Measurements from ENCODE around the gene PRCP. TPM values are rescaled to one million over a fixed set of nuclear protein-coding genes. Genes with fewer than 3 reads are reported as not detected.

The PRCP gene
- total RNA-seq, 1 donor from 2014 or later, result 62.0 TPM

GRCh38 chr11:82890936-82891335, 9.3 kb downstream of the PRCP start:
- no peaks in the 10 kb centered on the region for H3K27me3 Mint-ChIP-seq (ENCODE audit: low read depth, unreplicated experiment)

GRCh38 chr11:82890002-82890341, 10.3 kb downstream of the PRCP start:
- Histone ChIP-seq H3K4me1 (ENCODE audit: insufficient read depth, low read length) (no peaks in the 10 kb centered on the region), H3K79me2 (ENCODE audit: insufficient read depth, low read length) (no peaks in the 10 kb centered on the region), H3K36me3 (ENCODE audit: insufficient read depth, low read length) (no peaks in the 10 kb centered on the region), H3K9ac (ENCODE audit: low read length) (no peak overlapping the region), H2AFZ (ENCODE audit: low read depth, low read length) (no peak overlapping the region), H3K4me3 (ENCODE audit: insufficient read depth, low read depth, low read length) (no peak overlapping the region), H3K27ac (ENCODE audit: low read depth, low read length) (no peak overlapping the region), H3K4me2 (ENCODE audit: low read length) (no peak overlapping the region), H3K27me3 (ENCODE audit: insufficient read depth, low read length) (no peaks in the 10 kb centered on the region), H3K9me3 (ENCODE audit: insufficient read depth, low read depth, low read length) (no peaks in the 10 kb centered on the region), H4K20me1 (ENCODE audit: insufficient read depth, low read length) (peaks cover 21% of the 10 kb centered on the region)
- no peaks in the 10 kb centered on the region for H3K4me1 Mint-ChIP-seq (ENCODE audit: low read depth, unreplicated experiment)
- FAIRE-seq (no peak), DNase-seq (ENCODE audit: low read depth) (no peak)
- no peak overlapping the region for H3K27ac Mint-ChIP-seq (ENCODE audit: unreplicated experiment)
- no peaks in the 10 kb centered on the region for H3K36me3 Mint-ChIP-seq (ENCODE audit: low read depth, unreplicated experiment)
- H3K27me3 Mint-ChIP-seq (ENCODE audit: low read depth, unreplicated experiment), result no peaks in the 10 kb centered on the region
- TF ChIP-seq, protein P1, sequence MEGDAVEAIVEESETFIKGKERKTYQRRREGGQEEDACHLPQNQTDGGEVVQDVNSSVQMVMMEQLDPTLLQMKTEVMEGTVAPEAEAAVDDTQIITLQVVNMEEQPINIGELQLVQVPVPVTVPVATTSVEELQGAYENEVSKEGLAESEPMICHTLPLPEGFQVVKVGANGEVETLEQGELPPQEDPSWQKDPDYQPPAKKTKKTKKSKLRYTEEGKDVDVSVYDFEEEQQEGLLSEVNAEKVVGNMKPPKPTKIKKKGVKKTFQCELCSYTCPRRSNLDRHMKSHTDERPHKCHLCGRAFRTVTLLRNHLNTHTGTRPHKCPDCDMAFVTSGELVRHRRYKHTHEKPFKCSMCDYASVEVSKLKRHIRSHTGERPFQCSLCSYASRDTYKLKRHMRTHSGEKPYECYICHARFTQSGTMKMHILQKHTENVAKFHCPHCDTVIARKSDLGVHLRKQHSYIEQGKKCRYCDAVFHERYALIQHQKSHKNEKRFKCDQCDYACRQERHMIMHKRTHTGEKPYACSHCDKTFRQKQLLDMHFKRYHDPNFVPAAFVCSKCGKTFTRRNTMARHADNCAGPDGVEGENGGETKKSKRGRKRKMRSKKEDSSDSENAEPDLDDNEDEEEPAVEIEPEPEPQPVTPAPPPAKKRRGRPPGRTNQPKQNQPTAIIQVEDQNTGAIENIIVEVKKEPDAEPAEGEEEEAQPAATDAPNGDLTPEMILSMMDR (IDR thresholded peaks at IDR 0.05; ENCODE audit: insufficient read depth, low read depth, low read length), result no peak
- no peak for TF ChIP-seq EZH2 (IDR thresholded peaks at IDR 0.05; ENCODE audit: insufficient read depth, low read length)
- H3K9me3 Mint-ChIP-seq (ENCODE audit: unreplicated experiment), result no peaks in the 10 kb centered on the region
- no peak overlapping the region for H3K4me3 Mint-ChIP-seq (ENCODE audit: unreplicated experiment)

More at GRCh38 chr11:82890936-82891335, 9.3 kb downstream of the PRCP start:
- DNase-seq (ENCODE audit: low read depth) (no peak), FAIRE-seq (no peak)
- Mint-ChIP-seq H3K27ac (ENCODE audit: unreplicated experiment) (no peak overlapping the region), H3K36me3 (ENCODE audit: low read depth, unreplicated experiment) (no peaks in the 10 kb centered on the region), H3K4me1 (ENCODE audit: low read depth, unreplicated experiment) (no peaks in the 10 kb centered on the region), H3K4me3 (ENCODE audit: unreplicated experiment) (no peak overlapping the region), H3K9me3 (ENCODE audit: unreplicated experiment) (no peaks in the 10 kb centered on the region)
- H4K20me1 ChIP-seq (ENCODE audit: insufficient read depth, low read length), result peaks cover 21% of the 10 kb centered on the region
- H3K27ac ChIP-seq (ENCODE audit: low read depth, low read length), result no peak overlapping the region
- no peaks in the 10 kb centered on the region for H3K27me3 ChIP-seq (ENCODE audit: insufficient read depth, low read length)
- H2AFZ ChIP-seq (ENCODE audit: low read depth, low read length), result no peak overlapping the region
- no peak overlapping the region for H3K4me2 ChIP-seq (ENCODE audit: low read length)
- no peaks in the 10 kb centered on the region for H3K9me3 ChIP-seq (ENCODE audit: insufficient read depth, low read depth, low read length)
- no peak overlapping the region for H3K9ac ChIP-seq (ENCODE audit: low read length)
- no peaks in the 10 kb centered on the region for H3K79me2 ChIP-seq (ENCODE audit: insufficient read depth, low read length)
- no peaks in the 10 kb centered on the region for H3K36me3 ChIP-seq (ENCODE audit: insufficient read depth, low read length)
- TF ChIP-seq, protein P1 (IDR thresholded peaks at IDR 0.05; ENCODE audit: insufficient read depth, low read depth, low read length), result no peak
- no peak for TF ChIP-seq EZH2 (IDR thresholded peaks at IDR 0.05; ENCODE audit: insufficient read depth, low read length)
- H3K4me1 ChIP-seq (ENCODE audit: insufficient read depth, low read length), result no peaks in the 10 kb centered on the region
- no peak overlapping the region for H3K4me3 ChIP-seq (ENCODE audit: insufficient read depth, low read depth, low read length)

- no peaks in the 10 kb centered on the region for H3K27me3 Mint-ChIP-seq (ENCODE audit: low read depth, unreplicated experiment)
- H3K27ac Mint-ChIP-seq (ENCODE audit: unreplicated experiment), result no peak overlapping the region
- Histone ChIP-seq H2AFZ (ENCODE audit: low read depth, low read length) (no peak overlapping the region), H3K79me2 (ENCODE audit: insufficient read depth, low read length) (no peaks in the 10 kb centered on the region), H3K4me1 (ENCODE audit: insufficient read depth, low read length) (no peaks in the 10 kb centered on the region), H3K27ac (ENCODE audit: low read depth, low read length) (no peak overlapping the region), H4K20me1 (ENCODE audit: insufficient read depth, low read length) (peaks cover 21% of the 10 kb centered on the region), H3K9ac (ENCODE audit: low read length) (no peak overlapping the region), H3K4me3 (ENCODE audit: insufficient read depth, low read depth, low read length) (no peak overlapping the region), H3K36me3 (ENCODE audit: insufficient read depth, low read length) (no peaks in the 10 kb centered on the region), H3K27me3 (ENCODE audit: insufficient read depth, low read length) (no peaks in the 10 kb centered on the region), H3K9me3 (ENCODE audit: insufficient read depth, low read depth, low read length) (no peaks in the 10 kb centered on the region), H3K4me2 (ENCODE audit: low read length) (no peak overlapping the region)
- no peaks in the 10 kb centered on the region for H3K36me3 Mint-ChIP-seq (ENCODE audit: low read depth, unreplicated experiment)
- FAIRE-seq, result no peak
- no peaks in the 10 kb centered on the region for H3K4me1 Mint-ChIP-seq (ENCODE audit: low read depth, unreplicated experiment)
- H3K9me3 Mint-ChIP-seq (ENCODE audit: unreplicated experiment), result no peaks in the 10 kb centered on the region
- H3K4me3 Mint-ChIP-seq (ENCODE audit: unreplicated experiment), result no peak overlapping the region
- no peak for DNase-seq (ENCODE audit: low read depth)
- TF ChIP-seq EZH2 (IDR thresholded peaks at IDR 0.05; ENCODE audit: insufficient read depth, low read length), result no peak
- TF ChIP-seq, protein P1 (IDR thresholded peaks at IDR 0.05; ENCODE audit: insufficient read depth, low read depth, low read length), result no peak
These were observed 10.9 kb downstream of the PRCP start for GRCh38 chr11:82889133-82890001.

Data from astrocyte (in vitro differentiated cells and primary cell).